ENCODE data around the gene CREB3.
A peak's percentile ranks its signal among the peaks of the same experiment; 100 is the strongest.

CREB3 gene

GRCh38 chr9:35748858-35749514, 16.5 kb downstream of the CREB3 start, which contains the start of the genes GBA2 and RGP1:
Gene GBA2 (minus strand): TSS chr9:35749228. CDS start chr9:35748704, 524 bp downstream.
Gene RGP1 (plus strand): TSS chr9:35749287. CDS start chr9:35749756, 469 bp downstream.
- DNase-seq (ENCODE audit: low spot score), result peak; percentile 81

- peak; percentile 75 for DNase-seq (ENCODE audit: low spot score)
Measured at GRCh38 chr9:35749515-35750255, 17.2 kb downstream of the CREB3 start.

GRCh38 chr9:35750256-35750531, 17.7 kb downstream of the CREB3 start:
- DNase-seq (ENCODE audit: low spot score), result no peak

- no peak for DNase-seq (ENCODE audit: low spot score)
Measured at GRCh38 chr9:35753466-35753865, 21.0 kb downstream of the CREB3 start.

GRCh38 chr9:35754264-35754663, 21.8 kb downstream of the CREB3 start, which contains the start of gene MSMP:
Gene MSMP (minus strand): TSS chr9:35754276. CDS start chr9:35754129, 147 bp downstream.
- DNase-seq (ENCODE audit: low spot score), result no peak

GRCh38 chr9:35755071-35755470, 22.6 kb downstream of the CREB3 start:
- no peak for DNase-seq (ENCODE audit: low spot score)

- peak; percentile 69 for DNase-seq (ENCODE audit: low spot score)
Measured at GRCh38 chr9:35756275-35757225, 24.1 kb downstream of the CREB3 start.

GRCh38 chr9:35757226-35757891, 24.9 kb downstream of the CREB3 start:
- peak; percentile 79 for DNase-seq (ENCODE audit: low spot score)

- DNase-seq (ENCODE audit: low spot score), result no peak
Measured at GRCh38 chr9:35757892-35758275, 25.4 kb downstream of the CREB3 start.

- DNase-seq (ENCODE audit: low spot score), result no peak
Measured at GRCh38 chr9:35758475-35759050, 26.1 kb downstream of the CREB3 start.

- no peak for DNase-seq (ENCODE audit: low spot score)
Measured at GRCh38 chr9:35759795-35760194, 27.3 kb downstream of the CREB3 start.

GRCh38 chr9:35760651-35761050, 28.2 kb downstream of the CREB3 start:
- DNase-seq (ENCODE audit: low spot score), result no peak

- DNase-seq (ENCODE audit: low spot score), result no peak
Measured at GRCh38 chr9:35763181-35763580, 30.7 kb downstream of the CREB3 start.

- no peak for DNase-seq (ENCODE audit: low spot score)
Measured at GRCh38 chr9:35763803-35764202, 31.3 kb downstream of the CREB3 start.

- no peak for DNase-seq (ENCODE audit: low spot score)
Measured at GRCh38 chr9:35766997-35767396, 34.5 kb downstream of the CREB3 start.

- DNase-seq (ENCODE audit: low spot score), result no peak
Measured at GRCh38 chr9:35767458-35767857, 35.0 kb downstream of the CREB3 start.

- no peak for DNase-seq (ENCODE audit: low spot score)
Measured at GRCh38 chr9:35769763-35770162, 37.3 kb downstream of the CREB3 start.

GRCh38 chr9:35771075-35771433, 38.6 kb downstream of the CREB3 start:
- DNase-seq (ENCODE audit: low spot score), result peak; percentile 97

GRCh38 chr9:35771534-35771933, 39.1 kb downstream of the CREB3 start:
- DNase-seq (ENCODE audit: low spot score), result peak; percentile 58

- DNase-seq (ENCODE audit: low spot score), result no peak
Measured at GRCh38 chr9:35771943-35772342, 39.5 kb downstream of the CREB3 start.

- peak; percentile 73 for DNase-seq (ENCODE audit: low spot score)
Measured at GRCh38 chr9:35774907-35775635, 42.6 kb downstream of the CREB3 start.
